ENCODE measurements around the gene RHBDL1.
A peak's percentile ranks its signal among the peaks of the same experiment; 100 is the strongest.

- TF ChIP-seq CTCF (IDR thresholded peaks at IDR 0.05 in 2 of 3, conservative IDR thresholded peaks at IDR 0.05 in 1 of 3; ENCODE audit: borderline replicate concordance in 1 of 3, insufficient read depth in 1 of 3, low read depth in 2 of 3, low read length in 2 of 3): no peak
- no peak for TF ChIP-seq EZH2 (IDR thresholded peaks at IDR 0.05)
- no peak for TF ChIP-seq REST (IDR thresholded peaks at IDR 0.05; ENCODE audit: low read depth)
- TF ChIP-seq POLR2AphosphoS5 (IDR thresholded peaks at IDR 0.05; ENCODE audit: low read depth, low read length): no peak; the same call in 1 of the 2 replicates
- peak; percentile 19 for TF ChIP-seq POLR2A (IDR thresholded peaks at IDR 0.05; ENCODE audit: borderline replicate concordance, extremely low read depth, insufficient read depth, insufficient read length)
- TF ChIP-seq SP1 (IDR thresholded peaks at IDR 0.05; ENCODE audit: low read depth): no peak
- no peak for TF ChIP-seq TCF7L2 (IDR thresholded peaks at IDR 0.05; ENCODE audit: borderline replicate concordance, extremely low read depth, insufficient read depth, insufficient read length)
- TF ChIP-seq EZH2phosphoT487 (IDR thresholded peaks at IDR 0.05; ENCODE audit: borderline replicate concordance): no peak
- no peak for TF ChIP-seq ZBTB33 (IDR thresholded peaks at IDR 0.05; ENCODE audit: extremely low read depth, insufficient replicate concordance, low read length)
- no peak for TF ChIP-seq EGR1 (IDR thresholded peaks at IDR 0.05; ENCODE audit: low read depth)
- no peak for TF ChIP-seq FOSL1 (IDR thresholded peaks at IDR 0.05; ENCODE audit: low read depth)
- TF ChIP-seq CBX3 (IDR thresholded peaks at IDR 0.05; ENCODE audit: low read depth): no peak
- TF ChIP-seq CEBPB (IDR thresholded peaks at IDR 0.05; ENCODE audit: low read depth): no peak
Observed at GRCh38 chr16:647173-647902, 28.1 kb upstream of the RHBDL1 start.

Measured in HCT116 (cell line).